NOMO-1 (cell line): ENCODE results near the gene LETM1.

Experiments used
- DNase-seq, 2 experiments: peaks; one replicate each; lab custom pipeline; 2025; ENCODE audit not compliant: unreplicated experiment in 2 of 2; lab: John Stamatoyannopoulos, UW

Gene LETM1

GRCh38 chr4:1766106-1767060, 89.6 kb downstream of the LETM1 start:
- DNase-seq = no peak

- no peak for DNase-seq
Observed at GRCh38 chr4:1765409-1766072, 90.4 kb downstream of the LETM1 start.

- no peak for DNase-seq
Observed at GRCh38 chr4:1764670-1765069, 91.3 kb downstream of the LETM1 start.

GRCh38 chr4:1763550-1764080, 92.3 kb downstream of the LETM1 start:
- peak; percentile 77 to 81 for DNase-seq

- DNase-seq = no peak
Observed at GRCh38 chr4:1763070-1763549, 92.8 kb downstream of the LETM1 start.

- DNase-seq = no peak
Observed at GRCh38 chr4:1762264-1763010, 93.5 kb downstream of the LETM1 start.
